Psoas muscle (tissue), 8 donors: ENCODE data around the gene AURKA. TPM values are rescaled to one million over a fixed set of nuclear protein-coding genes. Genes with fewer than 3 reads are reported as not detected.

Experiments used
- ATAC-seq, 4 donors: fragments of 200-7000 bp; cut with Tn5 transposase; one replicate each; pipeline ENCODE4 v1.9.1; 2020; ENCODE audit warnings: moderate library complexity in 3 of 4, mild to moderate bottlenecking in 2 of 4
- DNase-seq, 2 donors: peaks; one replicate each; pipeline ENCODE4 v3.0.0-alpha.2; 2020
- H3K27ac ChIP-seq: fragments of 200-600 bp; one replicate; pipeline ENCODE4 v1.8.0; 2022
- H3K27me3 ChIP-seq, 3 donors: fragments of 200-600 bp in 1 of 3; one replicate each; pipeline versions ENCODE4 v1.6.1 to v1.8.0; 2013 to 2022; ENCODE audit warnings: low read length in 2 of 3, mild to moderate bottlenecking in 2 of 3, moderate library complexity in 1 of 3; ENCODE audit not compliant: insufficient read depth in 3 of 3
- H3K36me3 ChIP-seq, 2 donors: fragments of 200-600 bp in 1 of 2; one replicate each; pipeline versions ENCODE4 v1.6.1 to v1.8.0; 2013 to 2022; ENCODE audit warnings: low read depth in 1 of 2, mild to moderate bottlenecking in 1 of 2, moderate library complexity in 1 of 2; ENCODE audit not compliant: insufficient read depth in 1 of 2
- H3K4me1 ChIP-seq: fragments of 200-600 bp; one replicate; pipeline ENCODE4 v1.8.0; 2022
- H3K4me3 ChIP-seq: fragments of 200-600 bp; one replicate; pipeline ENCODE4 v1.8.0; 2022; ENCODE audit warnings: mild to moderate bottlenecking
- H3K9me3 ChIP-seq: fragments of 200-600 bp; one replicate; pipeline ENCODE4 v1.8.0; 2022
- whole genome bisulfite sequencing, 3 donors: extraction: QIAGEN DNeasy Blood & Tissue Kit; methylation state at CpG; one replicate each; pipeline versions ENCODE4 v1.1.6 to v1.1.7; 2013; 5-methylcytosine and 5-hydroxymethylcytosine counted together
- intact Hi-C, 2 donors: fragments of 100-400 bp; cut with DNase I; formaldehyde crosslinking; loops; one replicate each; pipeline versions ENCODE4 v1.11.0 to v1.14.2; 2022
- polyA plus RNA-seq, 3 donors: library from polyadenylated mRNA; stranded (reverse); fragments of 200-250 nt; gene quantifications; one replicate each; pipeline ENCODE4 v1.2.3, GENCODE V29; 2013
- total RNA-seq, 4 donors: library from RNA; stranded (reverse); fragmentation: NEBNext Ultra II Directional in 2 of 4; extraction: Animal tissue kit (Norgen Biotek cat#: 25700) in 2 of 4; gene quantifications; one replicate each; pipeline versions ENCODE4 v1.2.1 to v1.2.4, GENCODE V29; 2021 to 2023
- TF ChIP-seq, protein P1 (sequence below): fragments of 200-600 bp; IDR thresholded peaks from one replicate; pipeline ENCODE4 v1.8.0; 2022; ENCODE audit warnings: antibody characterized with exemption
- donor health status: healthy with polysubstance abuse.
- donor health status: DM: no; HTN: no; CAD: no; lungs with moderate emphysema.
- donor health status: Bipolar disorder and iron deficiency.
- donor health status: healthy.
- donor health status: DM: yes; HTN: yes; CAD: no.
- donor health status: DM: no; HTN: no; CAD: no.
- donor health status: DM: no; HTN: no; CAD: no.
- donor health status: DM: yes; HTN: yes; CAD: no.

AURKA gene
- total and polyA plus RNA-seq, 7 donors = 2.9 to 20.3 (median 7.5) TPM

GRCh38 chr20:56428410-56428809 is 36.4 kb upstream of the AURKA start:
- DNase-seq (no peak), ATAC-seq (no peak)
- Histone ChIP-seq H3K4me3 (no peak overlapping the region), H3K9me3 (no peaks in the 10 kb centered on the region), H3K27ac (no peak overlapping the region), H3K4me1 (no peaks in the 10 kb centered on the region), H3K27me3 (no peaks in the 10 kb centered on the region), H3K36me3 (no peaks in the 10 kb centered on the region)
- 79 to 84% (median 80%) methylated on average over 5 of the region's 5 CpGs for WGBS, 3 donors
- TF ChIP-seq, protein P1, sequence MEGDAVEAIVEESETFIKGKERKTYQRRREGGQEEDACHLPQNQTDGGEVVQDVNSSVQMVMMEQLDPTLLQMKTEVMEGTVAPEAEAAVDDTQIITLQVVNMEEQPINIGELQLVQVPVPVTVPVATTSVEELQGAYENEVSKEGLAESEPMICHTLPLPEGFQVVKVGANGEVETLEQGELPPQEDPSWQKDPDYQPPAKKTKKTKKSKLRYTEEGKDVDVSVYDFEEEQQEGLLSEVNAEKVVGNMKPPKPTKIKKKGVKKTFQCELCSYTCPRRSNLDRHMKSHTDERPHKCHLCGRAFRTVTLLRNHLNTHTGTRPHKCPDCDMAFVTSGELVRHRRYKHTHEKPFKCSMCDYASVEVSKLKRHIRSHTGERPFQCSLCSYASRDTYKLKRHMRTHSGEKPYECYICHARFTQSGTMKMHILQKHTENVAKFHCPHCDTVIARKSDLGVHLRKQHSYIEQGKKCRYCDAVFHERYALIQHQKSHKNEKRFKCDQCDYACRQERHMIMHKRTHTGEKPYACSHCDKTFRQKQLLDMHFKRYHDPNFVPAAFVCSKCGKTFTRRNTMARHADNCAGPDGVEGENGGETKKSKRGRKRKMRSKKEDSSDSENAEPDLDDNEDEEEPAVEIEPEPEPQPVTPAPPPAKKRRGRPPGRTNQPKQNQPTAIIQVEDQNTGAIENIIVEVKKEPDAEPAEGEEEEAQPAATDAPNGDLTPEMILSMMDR = no peak
- intact Hi-C loops = no loop called here

- intact Hi-C loops = no loop called here
- 83 to 87% (median 84%) methylated on average over 4 of the region's 4 CpGs for WGBS, 3 donors
- no peak overlapping the region for H3K27ac ChIP-seq
- no peaks in the 10 kb centered on the region for H3K9me3 ChIP-seq
- no peaks in the 10 kb centered on the region for H3K27me3 ChIP-seq
- no peaks in the 10 kb centered on the region for H3K4me1 ChIP-seq
- TF ChIP-seq, protein P1 = no peak
- H3K36me3 ChIP-seq = no peaks in the 10 kb centered on the region
- H3K4me3 ChIP-seq = no peak overlapping the region
- no peak for DNase-seq
- ATAC-seq = no peak
Observed at GRCh38 chr20:56427797-56428196, 35.8 kb upstream of the AURKA start.

- DNase-seq (no peak), ATAC-seq (no peak)
- H3K36me3 ChIP-seq = no peaks in the 10 kb centered on the region
- intact Hi-C loops = no loop called here
- TF ChIP-seq, protein P1 = no peak
- H3K27ac ChIP-seq = no peak overlapping the region
- no peak overlapping the region for H3K4me3 ChIP-seq
- no peaks in the 10 kb centered on the region for H3K27me3 ChIP-seq
- H3K4me1 ChIP-seq = no peaks in the 10 kb centered on the region
- no peaks in the 10 kb centered on the region for H3K9me3 ChIP-seq
Observed at GRCh38 chr20:56426926-56427325, 34.9 kb upstream of the AURKA start.

DNA sequence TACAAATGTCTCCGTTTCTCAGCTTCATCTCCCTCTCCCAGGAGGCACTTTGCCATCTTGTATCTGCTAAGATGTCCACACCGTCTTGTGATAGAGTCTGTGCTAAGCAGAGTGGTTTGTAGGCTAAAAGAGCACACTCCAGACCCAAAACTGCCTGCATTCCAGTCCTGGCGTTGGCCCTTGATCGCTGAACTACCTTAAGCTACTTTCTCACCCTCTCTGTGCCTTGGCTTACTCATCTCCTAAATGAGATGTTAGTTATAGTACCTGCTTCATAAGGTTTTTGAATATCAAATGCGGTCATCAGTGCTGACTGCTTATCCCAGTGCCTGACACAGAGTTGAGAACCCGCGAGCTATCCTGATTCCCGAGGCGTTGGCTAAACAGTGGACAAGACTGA is 34.0 kb upstream of the AURKA start:
- TF ChIP-seq, protein P1 = no peak
- Histone ChIP-seq H3K9me3 (no peaks in the 10 kb centered on the region), H3K27ac (no peak overlapping the region), H3K4me1 (no peaks in the 10 kb centered on the region), H3K4me3 (no peak overlapping the region), H3K27me3 (no peaks in the 10 kb centered on the region), H3K36me3 (no peaks in the 10 kb centered on the region)
- WGBS, 3 donors = 90 to 92% (median 90%) methylated on average over 9 of the region's 9 CpGs
- DNase-seq (no peak), ATAC-seq (no peak)
- intact Hi-C loops = no loop called here

DNA sequence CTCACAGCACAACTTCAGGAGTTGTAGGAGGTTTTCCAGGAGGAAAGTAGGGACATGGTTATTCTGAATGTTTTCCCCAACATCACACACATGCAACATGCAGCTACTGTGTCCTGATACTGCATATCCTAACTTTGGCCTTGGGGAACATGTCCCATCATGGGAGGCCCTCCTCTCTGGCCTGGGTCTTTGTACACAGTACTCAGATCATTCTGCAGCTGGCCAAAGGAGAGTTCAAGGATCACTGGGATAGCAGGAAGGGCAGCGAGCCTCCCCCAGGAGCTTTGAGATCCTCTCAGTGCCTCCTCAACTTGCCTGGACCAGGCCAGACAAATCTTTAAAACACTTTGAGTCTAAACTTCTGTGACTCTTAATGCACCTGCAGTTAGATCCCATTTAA is 32.9 kb upstream of the AURKA start:
- intact Hi-C loops = no loop called here
- H3K9me3 ChIP-seq = no peaks in the 10 kb centered on the region
- WGBS, 3 donors = 82 to 95% (median 94%) methylated on average over 1 of the region's 1 CpG
- DNase-seq = no peak
- no peaks in the 10 kb centered on the region for H3K4me1 ChIP-seq
- H3K4me3 ChIP-seq = no peak overlapping the region
- no peaks in the 10 kb centered on the region for H3K36me3 ChIP-seq
- no peaks in the 10 kb centered on the region for H3K27me3 ChIP-seq
- TF ChIP-seq, protein P1 = no peak
- no peak overlapping the region for H3K27ac ChIP-seq
- ATAC-seq = no peak
